ENCODE data around the gene PDE11A. TPM values are rescaled to one million over a fixed set of nuclear protein-coding genes. Genes with fewer than 3 reads are reported as not detected.

The PDE11A gene
- polyA plus RNA-seq, 2 of the 4 experiments (the other 2 are of a cell fraction) = 3.6 to 5.6 TPM

- Histone ChIP-seq H3K4me1 (peaks cover 15% of the 10 kb centered on the region; the same call in 2 of the 3 replicates), H3K27ac (peak overlapping the region; percentile 58 to 78; a peak in 5 of 6 replicates), H3K4me3 (no peak overlapping the region), H3K4me2 (no peak overlapping the region), H3K9me3 (no peaks in the 10 kb centered on the region)
- ChIA-PET POLR2A (no interaction called here), CTCF (interaction anchor here (0.6 to 1.9 kb wide), 2 partner anchors 9 to 15 kb away, joined by 3 to 5 read pairs; no protein-coding TSS in a partner anchor)
- no peak for DNase-seq (ENCODE audit: low read depth in 1 of 2, low spot score in 1 of 2)
- no peak for TF ChIP-seq RARB (CRISPR knock-in tag; IDR thresholded peaks at IDR 0.05)
- TF ChIP-seq NPAS2 (CRISPR knock-in tag; IDR thresholded peaks at IDR 0.05; ENCODE audit: borderline replicate concordance) = no peak
- TF ChIP-seq RAD21 (conservative IDR thresholded peaks at IDR 0.05 in 1 of 2, IDR thresholded peaks at IDR 0.05 in 1 of 2) = no peak
- no peak for TF ChIP-seq TFCP2L1 (CRISPR knock-in tag; IDR thresholded peaks at IDR 0.05)
- no peak for TF ChIP-seq RFX5 (IDR thresholded peaks at IDR 0.05)
- no peak for TF ChIP-seq HOXB5 (CRISPR knock-in tag; IDR thresholded peaks at IDR 0.05)
- TF ChIP-seq PBX3 (IDR thresholded peaks at IDR 0.05) = no peak
- no peak for TF ChIP-seq CBX2 (IDR thresholded peaks at IDR 0.05; ENCODE audit: borderline replicate concordance, low read depth)
- TF ChIP-seq MAFK (IDR thresholded peaks at IDR 0.05; ENCODE audit: partially characterized antibody) = no peak
- TF ChIP-seq BCL3 (IDR thresholded peaks at IDR 0.05) = no peak
- TF ChIP-seq CHD4 (IDR thresholded peaks at IDR 0.05; ENCODE audit: borderline replicate concordance) = no peak
- TF ChIP-seq MAZ (IDR thresholded peaks at IDR 0.05; ENCODE audit: borderline replicate concordance, low read depth, low read length) = no peak
- no peak for TF ChIP-seq ZNF302 (CRISPR knock-in tag; IDR thresholded peaks at IDR 0.05)
- no peak for TF ChIP-seq ZFP36 (IDR thresholded peaks at IDR 0.05; ENCODE audit: borderline replicate concordance, partially characterized antibody)
- TF ChIP-seq MAX (IDR thresholded peaks at IDR 0.05) = no peak
- TF ChIP-seq KDM5A (IDR thresholded peaks at IDR 0.05) = no peak
- FAIRE-seq = no peak
- 40% methylated on average over 4 of the region's 4 CpGs for WGBS (ENCODE audit: missing lambda C conversion rate)
- ATAC-seq = no peak
These were observed 73.6 kb downstream of the PDE11A start for GRCh38 chr2:177998996-177999395.

GRCh38 chr2:177998006-177998405 lies 74.6 kb downstream of the PDE11A start:
- peak overlapping the region; percentile 35 for H3K4me2 ChIP-seq
- POLR2A ChIA-PET = interaction anchor here (1.0 kb wide), 1 partner anchor 8 kb away, joined by 3 read pairs; no protein-coding TSS in a partner anchor

More at GRCh38 chr2:177998006-177998405, 74.6 kb downstream of the PDE11A start:
- CTCF ChIA-PET = interaction anchor here (1.1 to 1.9 kb wide), 2 partner anchors 12 to 14 kb away, joined by 4 to 5 read pairs; no protein-coding TSS in a partner anchor
- Histone ChIP-seq H3K4me3 (no peak overlapping the region), H3K9me3 (no peaks in the 10 kb centered on the region), H3K4me1 (peaks cover 15% of the 10 kb centered on the region; the same call in 2 of the 3 replicates), H3K27ac (peak overlapping the region; percentile 60 to 80)
- DNase-seq (ENCODE audit: low read depth in 1 of 2, low spot score in 1 of 2) (peak in 1 of 2 experiments; percentile 59), FAIRE-seq (no peak), ATAC-seq (peak; percentile 19 to 89; a peak in 3 of 6 replicates)
- TF ChIP-seq CBX2 (IDR thresholded peaks at IDR 0.05; ENCODE audit: borderline replicate concordance, low read depth) = no peak
- no peak for TF ChIP-seq REST (IDR thresholded peaks at IDR 0.05)
- TF ChIP-seq HDAC2 (IDR thresholded peaks at IDR 0.05) = no peak
- no peak for TF ChIP-seq HOXB5 (CRISPR knock-in tag; IDR thresholded peaks at IDR 0.05)
- TF ChIP-seq JUNB (IDR thresholded peaks at IDR 0.05) = peak; percentile 41
- no peak for TF ChIP-seq BCL3 (IDR thresholded peaks at IDR 0.05)
- no peak for TF ChIP-seq CHD2 (IDR thresholded peaks at IDR 0.05; ENCODE audit: low read length, partially characterized antibody)
- TF ChIP-seq FOSL2 (IDR thresholded peaks at IDR 0.05) = no peak
- TF ChIP-seq FOSL2 (CRISPR knock-in tag; IDR thresholded peaks at IDR 0.05) = peak; percentile 27; the same call in 1 of the 2 replicates
- WGBS (ENCODE audit: missing lambda C conversion rate) = 0% methylated on average over 2 of the region's 2 CpGs

All from A549 (cell line).